Endothelial cell (in vitro differentiated cells): ENCODE measurements around the gene B4GALT4. TPM values are rescaled to one million over a fixed set of nuclear protein-coding genes. Genes with fewer than 3 reads are reported as not detected.

ENCODE experiments used
- DNase-seq: peaks from one replicate; pipeline ENCODE4 v3.0.0; 2021; ENCODE audit warnings: low spot score
- H3K27ac Mint-ChIP-seq: one replicate; pipeline ENCODE4 v1.8.0; 2021; ENCODE audit warnings: mixed read lengths, inconsistent platforms; ENCODE audit not compliant: unreplicated experiment
- H3K27me3 Mint-ChIP-seq: one replicate; pipeline ENCODE4 v1.8.0; 2021; ENCODE audit warnings: mild to moderate bottlenecking, moderate library complexity, mixed read lengths, inconsistent platforms; ENCODE audit not compliant: unreplicated experiment
- H3K36me3 Mint-ChIP-seq: one replicate; pipeline ENCODE4 v1.8.0; 2021; ENCODE audit warnings: mild to moderate bottlenecking, low read depth, mixed read lengths, inconsistent platforms; ENCODE audit not compliant: unreplicated experiment
- H3K4me1 Mint-ChIP-seq: one replicate; pipeline ENCODE4 v1.8.0; 2021; ENCODE audit warnings: mild to moderate bottlenecking, mixed read lengths, inconsistent platforms; ENCODE audit not compliant: unreplicated experiment
- H3K4me3 Mint-ChIP-seq: one replicate; pipeline ENCODE4 v1.8.0; 2021; ENCODE audit warnings: mild to moderate bottlenecking, mixed read lengths, inconsistent platforms; ENCODE audit not compliant: unreplicated experiment
- H3K9me3 Mint-ChIP-seq: one replicate; pipeline ENCODE4 v1.8.0; 2021; ENCODE audit warnings: mixed read lengths, inconsistent platforms; ENCODE audit not compliant: unreplicated experiment
- CTCF ChIP-seq: fragments of 200-600 bp; sonication (generic); IDR thresholded peaks from one replicate; pipeline ENCODE4 v1.5.0; 2021; ENCODE audit warnings: antibody characterized with exemption; ENCODE audit not compliant: unreplicated experiment
- total RNA-seq: library from RNA; stranded (reverse); fragmentation: NEBNext Ultra II Directional; extraction: Animal tissue kit (Norgen Biotek cat#: 25700); gene quantifications from one replicate; pipeline ENCODE4 v1.2.1, GENCODE V29; 2021; ENCODE audit not compliant: unreplicated experiment

B4GALT4 gene
- total RNA-seq, 1 donor from 2014 or later, result 12.3 TPM

- H3K27ac Mint-ChIP-seq, result no peak overlapping the region
- no peaks in the 10 kb centered on the region for H3K27me3 Mint-ChIP-seq
- peaks cover 5% of the 10 kb centered on the region for H3K4me1 Mint-ChIP-seq
- H3K36me3 Mint-ChIP-seq, result no peaks in the 10 kb centered on the region
- no peak overlapping the region for H3K4me3 Mint-ChIP-seq
- no peaks in the 10 kb centered on the region for H3K9me3 Mint-ChIP-seq
- TF ChIP-seq CTCF, result no peak
- no peak for DNase-seq
These were observed 48.9 kb downstream of the B4GALT4 start for GRCh38 chr3:119191800-119192199.

DNA sequence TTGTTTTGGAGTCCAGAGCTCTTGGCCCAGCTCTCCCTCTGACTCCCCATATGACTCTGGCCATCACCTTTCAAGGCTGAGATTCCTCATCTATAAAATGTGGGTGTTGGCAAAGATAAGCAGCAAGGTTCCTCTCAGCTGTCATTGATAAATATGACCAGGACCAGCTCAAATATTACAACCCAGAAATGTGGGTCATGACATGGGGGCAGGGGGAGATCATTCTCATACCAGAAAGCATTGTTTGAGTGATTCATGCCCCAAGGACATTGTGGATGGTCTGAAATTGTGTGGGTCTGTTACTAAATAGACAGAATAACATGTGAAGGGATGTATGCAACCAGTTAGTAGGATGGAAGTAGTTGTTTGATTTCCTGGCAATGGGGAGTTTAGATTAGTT, 53.4 kb downstream of the B4GALT4 start:
- H3K27ac Mint-ChIP-seq, result no peak overlapping the region
- H3K4me3 Mint-ChIP-seq, result no peak overlapping the region
- H3K4me1 Mint-ChIP-seq, result no peaks in the 10 kb centered on the region
- DNase-seq, result no peak
- no peaks in the 10 kb centered on the region for H3K36me3 Mint-ChIP-seq
- no peaks in the 10 kb centered on the region for H3K9me3 Mint-ChIP-seq
- H3K27me3 Mint-ChIP-seq, result no peaks in the 10 kb centered on the region
- no peak for TF ChIP-seq CTCF

DNA sequence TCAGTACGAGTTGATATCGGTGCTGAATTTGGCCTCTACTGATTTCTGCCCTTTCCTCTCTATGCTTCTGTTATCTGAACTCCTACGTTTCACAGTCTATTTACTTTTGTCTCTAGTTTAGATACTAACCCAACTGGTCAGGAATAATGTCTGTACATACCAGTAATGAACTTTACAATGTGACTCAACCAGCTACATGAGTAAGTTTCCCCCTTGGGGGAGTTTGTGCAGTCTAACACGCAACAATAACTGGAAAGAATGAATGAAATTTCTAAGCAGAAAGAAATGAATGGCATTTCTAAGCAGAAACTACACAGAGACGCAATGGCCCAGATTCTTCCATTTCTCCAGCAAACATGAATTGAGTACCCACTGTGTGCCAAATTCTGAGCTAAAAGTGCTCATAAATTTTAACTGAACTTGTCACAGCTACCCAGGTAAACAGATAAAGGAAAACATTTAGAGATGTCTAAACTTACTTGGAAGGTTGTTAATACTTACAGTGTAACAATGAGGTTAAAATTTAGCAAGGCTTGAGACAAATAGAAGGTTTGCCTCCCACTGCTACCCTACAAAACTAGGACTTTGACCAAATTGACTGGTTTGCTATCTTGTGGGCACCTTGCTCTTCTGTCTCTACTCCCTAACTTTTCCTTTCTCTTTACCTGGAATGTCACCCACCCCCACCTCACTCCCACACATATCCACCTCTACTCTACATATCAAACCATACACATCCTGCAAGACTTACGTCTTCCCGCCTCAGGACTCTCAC, 55.7 kb downstream of the B4GALT4 start:
- Mint-ChIP-seq H3K27ac (no peak overlapping the region), H3K4me1 (no peaks in the 10 kb centered on the region), H3K36me3 (no peaks in the 10 kb centered on the region), H3K27me3 (no peaks in the 10 kb centered on the region), H3K9me3 (no peaks in the 10 kb centered on the region), H3K4me3 (no peak overlapping the region)
- no peak for DNase-seq
- no peak for TF ChIP-seq CTCF

DNA sequence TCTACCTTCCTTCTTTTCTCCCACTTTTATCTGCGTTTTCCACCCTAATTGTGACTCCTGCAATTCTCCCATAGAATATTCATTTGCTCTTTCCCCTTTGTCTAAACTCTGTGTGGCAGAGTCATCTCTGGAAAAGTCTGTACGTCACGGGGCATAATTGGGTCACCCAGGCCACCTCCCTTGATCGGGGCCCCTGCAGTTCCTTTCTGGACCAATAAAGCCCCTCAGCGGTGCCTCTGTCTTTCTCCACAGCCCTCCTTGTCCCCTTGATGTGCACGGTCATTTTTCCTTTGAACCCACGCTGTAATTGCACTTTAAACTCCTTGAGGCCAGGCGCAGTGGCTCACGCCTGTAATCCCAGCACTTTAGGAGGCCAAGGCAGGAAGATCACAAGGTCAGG, 56.6 kb downstream of the B4GALT4 start:
- DNase-seq, result no peak
- Mint-ChIP-seq H3K27ac (no peak overlapping the region), H3K9me3 (no peaks in the 10 kb centered on the region), H3K36me3 (no peaks in the 10 kb centered on the region), H3K4me3 (no peak overlapping the region), H3K27me3 (no peaks in the 10 kb centered on the region), H3K4me1 (no peaks in the 10 kb centered on the region)
- no peak for TF ChIP-seq CTCF

DNA sequence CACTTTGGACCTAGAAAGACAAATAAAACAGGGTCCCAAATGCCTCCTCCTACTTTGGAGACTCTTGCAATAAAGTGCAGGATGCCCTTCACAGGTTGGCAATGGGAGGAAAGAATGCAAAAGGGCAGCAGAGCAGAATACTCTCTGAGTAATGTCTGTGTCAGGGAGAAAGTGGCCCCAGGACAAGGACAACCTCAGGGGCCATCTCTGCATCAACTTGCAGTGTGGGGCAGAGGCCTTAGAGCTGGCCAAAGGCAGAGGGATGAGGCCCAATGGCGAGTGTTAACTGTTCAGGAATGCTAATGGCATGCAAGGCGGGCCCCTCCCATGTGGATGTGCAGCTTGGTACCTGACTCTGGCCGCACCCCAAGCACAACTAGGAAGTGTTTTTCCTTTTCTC, 58.9 kb downstream of the B4GALT4 start:
- no peak overlapping the region for H3K4me3 Mint-ChIP-seq
- H3K27me3 Mint-ChIP-seq, result peaks cover 2% of the 10 kb centered on the region
- no peaks in the 10 kb centered on the region for H3K36me3 Mint-ChIP-seq
- no peak overlapping the region for H3K27ac Mint-ChIP-seq
- H3K9me3 Mint-ChIP-seq, result no peaks in the 10 kb centered on the region
- no peak for TF ChIP-seq CTCF
- H3K4me1 Mint-ChIP-seq, result no peaks in the 10 kb centered on the region
- no peak for DNase-seq
